HCT116 (cell line): ENCODE data around the gene ATP10B. TPM values are rescaled to one million over a fixed set of nuclear protein-coding genes. Genes with fewer than 3 reads are reported as not detected.
"Not testable (repeated sequence)": the region's sequence is repeated elsewhere in the genome, so short reads cannot be mapped to it uniquely, and the experiment has no call there.

Source experiments
- ATAC-seq: fragments of 200-7000 bp; cut with Tn5 transposase; 2 replicates; pipeline ENCODE4 v1.9.1; 2020; ENCODE audit warnings: mild to moderate bottlenecking, moderate library complexity
- BruUV-seq: library from RNA; stranded (reverse); fragments of 400-500 nt; replicated peaks from 2 replicates; lab custom pipeline; 2021; lab: Mats Ljungman, UMichigan
- CTCF ChIA-PET: fragments of 300-600 bp; sonication (Branson Sonifier 250); formaldehyde crosslinking; loops from one replicate; lab custom pipeline; 2021; ENCODE audit warnings: antibody characterized with exemption; lab: Charles Lee
- POLR2A ChIA-PET: fragments of 300-600, 350-600 bp; sonication (Branson Sonifier 250); formaldehyde crosslinking; loops from one replicate; lab custom pipeline; 2021; ENCODE audit warnings: antibody characterized with exemption; lab: Charles Lee
- RAD21 ChIA-PET, 2 experiments: fragments of 300-600 bp; sonication (Branson Sonifier 250); formaldehyde crosslinking; loops; one replicate each; lab custom pipeline; 2023; ENCODE audit warnings: low total read pairs in 2 of 2; ENCODE audit not compliant: uncharacterized antibody in 2 of 2, unreplicated experiment in 2 of 2, low non-redundant PET in 1 of 2; lab: Charles Lee
- DNase-seq: peaks from one replicate; pipeline ENCODE4 v3.0.0-alpha.2; 2010; ENCODE audit warnings: low read depth, low spot score
- H2AFZ ChIP-seq: fragments of 200-600 bp; shearing (Covaris generic), sonication (generic); 2 replicates; pipeline ENCODE4 v1.6.1; 2017; ENCODE audit warnings: low read depth, mixed run types, mixed read lengths, antibody characterized with exemption, low read length; ENCODE audit not compliant: poor library complexity, severe bottlenecking
- H3K27ac ChIP-seq: 2 replicates; pipeline ENCODE4 v1.5.1; 2012; ENCODE audit warnings: low read depth, low read length
- H3K27me3 ChIP-seq: fragments of 200-600 bp; sonication (generic); 2 replicates; pipeline ENCODE4 v1.6.1; 2016; ENCODE audit warnings: mixed run types, low read length, mixed read lengths; ENCODE audit not compliant: insufficient read depth
- H3K36me3 ChIP-seq, 2 experiments: fragments of 200-500 bp in 1 of 2; fragments of 200-600 bp in 1 of 2; sonication (Bioruptor generic) in 1 of 2; sonication (generic) in 1 of 2; 2 replicates each; pipeline versions ENCODE4 v1.5.1 to v1.6.1; 2014 to 2016; ENCODE audit warnings: low read length in 2 of 2, inconsistent platforms in 1 of 2, mixed read lengths in 1 of 2, mixed run types in 1 of 2; ENCODE audit not compliant: insufficient read depth in 2 of 2, control insufficient read depth in 1 of 2
- H3K4me1 ChIP-seq, 2 experiments: fragments of 200-600 bp in 1 of 2; sonication (generic) in 1 of 2; 2 replicates each; pipeline versions ENCODE4 v1.5.1 to v1.6.1; 2012 to 2017; ENCODE audit warnings: low read length in 2 of 2, inconsistent platforms in 1 of 2, mild to moderate bottlenecking in 1 of 2, mixed read lengths in 1 of 2, mixed run types in 1 of 2, moderate library complexity in 1 of 2; ENCODE audit not compliant: insufficient read depth in 2 of 2, control insufficient read depth in 1 of 2
- H3K4me2 ChIP-seq: fragments of 200-600 bp; sonication (generic); 2 replicates; pipeline ENCODE4 v1.6.1; 2017; ENCODE audit warnings: mixed run types, low read length, mixed read lengths
- H3K4me3 ChIP-seq, 2 experiments: fragments of 200-600 bp in 1 of 2; sonication (generic) in 1 of 2; replicated peaks in 1 of 2; 2 replicates each; pipeline ENCODE4 v1.5.1; 2011 to 2016; ENCODE audit warnings: low read length in 2 of 2, control low read depth in 1 of 2, low read depth in 1 of 2, mild to moderate bottlenecking in 1 of 2, mixed read lengths in 1 of 2, mixed run types in 1 of 2
- H3K79me2 ChIP-seq: fragments of 200-600 bp; sonication (generic); 2 replicates; pipeline ENCODE4 v1.6.1; 2017; ENCODE audit warnings: mild to moderate bottlenecking, mixed run types, low read length, moderate library complexity, mixed read lengths; ENCODE audit not compliant: insufficient read depth
- H3K9ac ChIP-seq: fragments of 200-600 bp; sonication (generic); 2 replicates; pipeline ENCODE4 v1.6.1; 2016; ENCODE audit warnings: low read length, mixed read lengths
- H3K9me2 ChIP-seq: fragments of 200-600 bp; sonication (generic), shearing (Covaris generic); 2 replicates; pipeline ENCODE4 v1.6.1; 2017; ENCODE audit warnings: mixed run types, mild to moderate bottlenecking, moderate library complexity; ENCODE audit not compliant: insufficient read depth
- H3K9me3 ChIP-seq, 2 experiments: fragments of 200-500 bp in 1 of 2; fragments of 200-600 bp in 1 of 2; sonication (Bioruptor generic) in 1 of 2; sonication (generic) in 1 of 2; 2 replicates each; pipeline ENCODE4 v1.6.1; 2014 to 2017; ENCODE audit warnings: low read length in 2 of 2, mixed read lengths in 2 of 2, inconsistent platforms in 1 of 2, low read depth in 1 of 2, mild to moderate bottlenecking in 1 of 2, mixed run types in 1 of 2, moderate library complexity in 1 of 2; ENCODE audit not compliant: control insufficient read depth in 1 of 2, insufficient read depth in 1 of 2
- H4K20me1 ChIP-seq: fragments of 200-600 bp; sonication (generic), shearing (Covaris generic); 2 replicates; pipeline ENCODE4 v1.6.1; 2017; ENCODE audit warnings: mixed run types, mild to moderate bottlenecking, moderate library complexity; ENCODE audit not compliant: insufficient read depth
- ATF3 ChIP-seq: IDR thresholded peaks from 2 replicates; pipeline ENCODE4 v1.6.1; 2012
- ELF1 ChIP-seq: IDR thresholded peaks from 2 replicates; pipeline ENCODE4 v1.6.1; 2012; ENCODE audit warnings: low read depth, borderline replicate concordance
- FOSL1 ChIP-seq: IDR thresholded peaks from 2 replicates; pipeline ENCODE4 v1.6.1; 2012; ENCODE audit warnings: low read depth
- JUND ChIP-seq: IDR thresholded peaks from 2 replicates; pipeline ENCODE4 v1.6.1; 2012
- MAX ChIP-seq: IDR thresholded peaks from 2 replicates; pipeline ENCODE4 v1.6.1; 2012
- POLR2AphosphoS5 ChIP-seq: IDR thresholded peaks from 2 replicates; pipeline ENCODE4 v1.6.1; 2011; ENCODE audit warnings: mild to moderate bottlenecking, low read depth, low read length, moderate library complexity
- RAD21 ChIP-seq: IDR thresholded peaks from 2 replicates; pipeline ENCODE4 v1.6.1; 2012; ENCODE audit warnings: low read depth, mild to moderate bottlenecking
- TCF7L2 ChIP-seq: IDR thresholded peaks from 2 replicates; pipeline ENCODE4 v1.7.0; 2011; ENCODE audit warnings: borderline replicate concordance, inconsistent platforms; ENCODE audit not compliant: insufficient read depth, insufficient read length; ENCODE audit errors: extremely low read depth
- YY1 ChIP-seq: IDR thresholded peaks from 2 replicates; pipeline ENCODE4 v1.6.1; 2011; ENCODE audit warnings: low read length, low read depth, moderate library complexity, mild to moderate bottlenecking; ENCODE audit not compliant: insufficient replicate concordance; ENCODE audit errors: extremely low read depth
- intact Hi-C: fragments of 100-400 bp; cut with micrococcal nuclease; formaldehyde crosslinking; loops from 2 replicates; pipeline ENCODE4 v1.10.0; 2022
- total RNA-seq: library from RNA; stranded (reverse); gene quantifications from one replicate; pipeline ENCODE4 v1.2.1, GENCODE V29; 2021; ENCODE audit not compliant: unreplicated experiment

Gene ATP10B
- total RNA-seq, 1 experiment from 2014 or later: 0.07 TPM

GRCh38 chr5:160824301-160825001 is 27.6 kb downstream of the ATP10B start:
- no peak overlapping the region for H3K27ac ChIP-seq
- DNase-seq: no peak
- H3K9me3 ChIP-seq: no peaks in the 10 kb centered on the region
- H3K9me2 ChIP-seq: no peaks in the 10 kb centered on the region
- no peaks in the 10 kb centered on the region for H4K20me1 ChIP-seq
- no peak overlapping the region for H3K4me2 ChIP-seq
- RAD21 ChIA-PET: no interaction called here
- H3K36me3 ChIP-seq: no peaks in the 10 kb centered on the region
- no TSS peak for BruUV-seq
- H3K4me3 ChIP-seq: no peak overlapping the region
- intact Hi-C loops: no loop called here
- H3K79me2 ChIP-seq: no peaks in the 10 kb centered on the region
- H3K27me3 ChIP-seq: no peaks in the 10 kb centered on the region
- TF ChIP-seq RAD21: no peak
- no peak for TF ChIP-seq ELF1
- TF ChIP-seq ATF3: no peak
- no peak for TF ChIP-seq YY1
- no peak for TF ChIP-seq FOSL1
- no peak for TF ChIP-seq TCF7L2
- no peak for TF ChIP-seq POLR2AphosphoS5
- no peak for TF ChIP-seq MAX
- TF ChIP-seq JUND: no peak
- TF ChIP-seq, all 23 proteins: peak for 0
- ChIA-PET CTCF (no interaction called here), POLR2A (no interaction called here)
- no peaks in the 10 kb centered on the region for H3K4me1 ChIP-seq
- H3K9ac ChIP-seq: no peak overlapping the region
- no peak for ATAC-seq
- H2AFZ ChIP-seq: no peak overlapping the region

GRCh38 chr5:160812996-160813395 is 39.0 kb downstream of the ATP10B start:
- intact Hi-C loops, H4K20me1 ChIP-seq, H3K27ac ChIP-seq, POLR2A ChIA-PET, H3K27me3 ChIP-seq, H3K9me3 ChIP-seq, RAD21 ChIA-PET, BruUV-seq, H3K4me2 ChIP-seq, H3K9ac ChIP-seq, ATAC-seq, H3K4me3 ChIP-seq, H2AFZ ChIP-seq, CTCF ChIA-PET, H3K79me2 ChIP-seq, H3K9me2 ChIP-seq, H3K36me3 ChIP-seq, DNase-seq, H3K4me1 ChIP-seq: not testable (repeated sequence)
